GM19438 (cell line): ENCODE results near the gene FRMD3.
"Not testable (repeated sequence)": the region's sequence is repeated elsewhere in the genome, so short reads cannot be mapped to it uniquely, and the experiment has no call there.

Experiments
- ATAC-seq: cut with Tn5 transposase; IDR thresholded peaks from one replicate; pipeline ENCODE4 v1.9.1; 2021; ENCODE audit warnings: low read depth; ENCODE audit not compliant: unreplicated experiment

The FRMD3 gene

DNA sequence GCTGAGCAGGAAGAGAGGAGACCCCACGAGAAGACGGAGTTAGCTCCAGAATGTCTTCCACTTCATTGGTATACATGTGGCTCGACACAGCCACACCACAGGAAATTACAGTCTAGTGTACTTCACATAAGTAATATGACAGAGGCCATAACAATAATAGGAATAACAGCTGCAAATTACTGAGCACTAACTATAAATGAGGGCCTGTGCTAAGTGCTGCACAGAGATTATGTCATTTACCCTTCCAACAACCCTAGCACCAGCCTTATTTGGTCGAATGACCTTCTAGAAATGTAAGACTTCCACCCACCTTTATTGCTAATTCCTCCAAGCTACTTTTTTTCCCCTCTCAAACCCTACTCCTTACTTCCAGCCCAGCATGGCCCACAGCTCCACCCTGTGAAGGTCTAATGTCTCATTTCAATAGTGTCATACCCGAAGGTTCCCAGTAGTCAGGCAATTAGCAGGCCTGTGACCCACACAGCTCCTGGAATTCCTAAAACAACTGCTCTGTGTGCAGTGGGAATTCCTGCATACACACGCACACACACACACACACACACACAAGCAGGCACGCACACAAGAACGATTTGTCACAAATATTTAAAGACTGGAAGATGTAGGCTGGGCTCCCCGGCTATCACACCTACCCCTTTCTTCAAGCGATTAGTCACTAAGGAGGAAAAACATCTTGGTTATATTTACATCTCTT lies 134.5 kb downstream of the FRMD3 start:
- no peak for ATAC-seq

DNA sequence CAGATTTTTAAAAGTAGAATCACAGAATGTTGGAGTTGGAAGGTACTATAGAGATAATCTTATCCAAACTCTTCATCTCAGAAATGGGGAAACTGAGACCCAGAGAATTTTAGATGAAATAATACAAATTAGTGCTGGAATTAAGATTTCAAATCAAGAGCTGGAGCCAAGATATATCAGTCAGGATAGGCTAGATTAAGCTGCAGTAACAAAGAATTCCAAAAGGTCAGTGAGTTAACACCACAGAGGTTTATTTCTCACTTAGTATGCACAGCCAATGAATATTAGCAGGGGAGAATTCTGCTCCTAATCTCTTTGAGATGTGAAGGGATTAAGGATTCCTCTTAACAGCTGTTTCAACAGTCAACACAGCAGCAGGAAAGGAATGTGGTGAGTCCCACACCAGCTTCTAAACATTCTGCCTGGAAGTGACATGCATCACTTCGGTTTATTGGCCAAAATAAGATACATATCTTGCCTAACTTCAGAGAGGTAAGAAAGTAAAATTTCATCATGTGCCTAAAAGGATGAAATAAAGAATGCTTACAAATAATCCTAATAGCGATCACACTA lies 136.8 kb downstream of the FRMD3 start:
- no peak for ATAC-seq

DNA sequence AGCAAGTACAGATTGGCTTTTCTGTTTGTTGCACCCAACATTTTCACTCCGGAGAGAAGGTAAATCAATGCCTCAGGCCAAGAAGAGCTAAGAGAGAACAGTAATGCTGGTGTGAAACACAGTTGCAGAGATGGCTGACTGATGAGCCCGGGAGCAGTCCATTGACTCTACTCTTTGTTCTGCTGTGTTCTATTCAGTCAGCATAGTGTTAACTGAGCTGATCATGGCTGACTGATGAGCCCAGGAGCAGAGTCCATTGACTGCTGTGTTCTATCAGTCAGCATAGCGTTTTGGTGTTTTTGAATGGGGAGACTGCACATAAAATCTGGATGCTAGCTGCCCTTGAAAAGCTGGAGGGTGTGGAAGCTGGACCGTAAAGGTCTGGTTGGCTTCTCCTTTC lies 141.4 kb downstream of the FRMD3 start:
- ATAC-seq = no peak

DNA sequence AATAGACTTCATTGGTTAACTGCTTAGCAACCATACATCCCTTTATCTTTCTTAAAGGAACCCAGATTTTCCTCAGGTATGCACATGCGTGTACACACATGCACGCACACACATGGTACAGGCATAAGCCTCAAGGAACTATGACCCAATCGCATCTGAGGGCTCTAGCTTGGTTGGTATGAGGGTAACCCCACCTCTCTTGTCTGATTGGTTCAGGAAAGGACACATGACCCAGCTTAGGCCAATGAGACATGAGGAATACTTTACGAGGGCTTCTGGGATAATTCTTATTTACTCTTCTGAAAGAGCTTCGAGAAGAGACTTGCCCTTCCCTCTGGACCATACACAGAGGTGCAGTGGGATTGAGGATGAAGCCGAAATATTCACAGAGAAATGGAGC lies 141.9 kb downstream of the FRMD3 start:
- no peak for ATAC-seq

DNA sequence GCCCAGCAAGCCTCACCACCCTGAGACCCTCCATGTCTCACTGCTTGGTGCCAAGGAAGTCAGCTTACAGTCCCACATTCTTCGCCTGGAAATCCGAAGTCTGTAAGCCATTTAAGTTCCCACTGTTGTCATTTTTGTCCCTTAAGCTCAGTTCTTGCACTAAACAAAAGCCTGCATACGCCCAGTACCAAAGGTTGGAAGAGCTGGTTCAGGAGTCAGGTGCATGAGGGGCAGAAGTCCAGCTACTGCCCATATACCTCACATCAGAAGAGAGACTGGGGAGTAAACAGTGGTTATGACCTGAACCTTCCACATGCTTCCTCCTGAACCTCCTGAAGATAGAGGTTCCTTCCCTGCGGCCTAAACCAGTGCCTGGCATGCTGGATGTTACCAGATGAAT lies 146.0 kb downstream of the FRMD3 start:
- no peak for ATAC-seq

DNA sequence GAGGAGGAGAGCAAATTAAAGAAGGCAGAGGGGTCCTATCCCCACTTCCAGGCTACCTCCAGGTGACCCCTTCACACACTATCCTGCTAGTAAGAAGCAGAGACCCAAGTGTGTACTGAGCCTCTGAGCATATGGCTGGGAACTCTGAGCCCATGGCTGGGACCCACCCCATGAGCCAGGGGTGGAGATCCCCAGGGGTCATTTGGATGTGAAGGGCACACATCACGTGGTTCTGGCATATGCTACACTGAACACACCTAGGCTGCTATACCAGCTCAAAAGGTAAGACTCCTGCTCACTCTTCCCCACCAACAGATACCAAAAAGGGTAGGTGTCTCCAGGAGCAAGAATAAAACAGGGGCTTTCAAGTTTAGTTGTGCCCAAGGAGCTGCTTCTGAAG lies 149.9 kb downstream of the FRMD3 start:
- no peak for ATAC-seq

DNA sequence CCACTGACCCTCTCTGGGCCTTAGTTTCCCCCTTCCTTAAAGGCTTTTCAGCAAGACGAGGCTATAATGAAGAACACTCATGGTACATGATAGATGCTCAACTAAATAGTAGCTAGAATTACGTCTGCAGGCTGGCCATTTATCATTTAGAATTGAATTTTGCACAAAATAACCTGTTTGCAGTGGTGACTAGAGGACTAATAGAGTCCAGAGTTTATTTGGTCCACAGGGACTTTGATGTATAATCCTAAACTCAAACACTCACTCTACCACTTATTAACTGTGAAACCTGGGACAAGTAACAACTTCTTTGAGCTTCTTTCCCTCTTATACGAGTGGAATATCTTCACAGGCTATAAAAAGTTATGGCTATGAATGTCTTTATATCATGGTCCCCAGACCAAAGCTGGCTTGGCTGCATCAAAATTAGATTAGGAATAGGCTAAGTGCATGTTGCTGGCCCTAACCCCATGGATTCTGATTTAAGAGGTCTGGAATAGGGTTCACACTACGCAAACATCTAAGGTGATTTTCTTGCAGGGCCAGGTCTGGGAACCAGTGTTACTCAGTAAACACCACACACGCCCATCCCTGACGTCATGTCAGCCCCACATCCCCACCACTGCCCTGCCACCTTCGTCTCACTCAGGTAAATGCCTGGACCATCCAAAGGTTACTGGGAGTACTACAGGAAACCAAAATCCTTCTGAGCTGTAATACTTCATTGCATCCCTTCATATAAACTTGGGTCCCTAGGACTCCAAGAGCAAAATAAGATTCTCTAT lies 150.6 kb downstream of the FRMD3 start:
- no peak for ATAC-seq

DNA sequence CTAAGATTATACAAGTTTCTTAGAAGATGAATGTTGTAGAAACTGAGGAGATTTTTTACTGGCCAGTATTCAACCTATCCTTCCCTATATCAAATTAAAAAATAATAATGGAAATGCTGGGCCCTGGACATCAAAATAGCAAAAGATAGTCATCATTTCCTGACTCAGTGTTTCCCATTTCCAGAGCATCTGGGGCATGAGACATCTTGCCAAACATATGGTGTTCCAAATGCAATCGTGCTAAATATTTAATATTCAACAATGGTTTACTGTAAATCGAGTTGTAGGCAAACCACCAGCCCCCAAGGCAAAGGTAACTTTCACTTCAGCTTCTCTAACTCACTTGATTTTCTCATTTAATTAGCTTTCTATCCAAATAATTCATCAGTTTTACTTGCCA lies 152.9 kb downstream of the FRMD3 start:
- ATAC-seq = no peak

DNA sequence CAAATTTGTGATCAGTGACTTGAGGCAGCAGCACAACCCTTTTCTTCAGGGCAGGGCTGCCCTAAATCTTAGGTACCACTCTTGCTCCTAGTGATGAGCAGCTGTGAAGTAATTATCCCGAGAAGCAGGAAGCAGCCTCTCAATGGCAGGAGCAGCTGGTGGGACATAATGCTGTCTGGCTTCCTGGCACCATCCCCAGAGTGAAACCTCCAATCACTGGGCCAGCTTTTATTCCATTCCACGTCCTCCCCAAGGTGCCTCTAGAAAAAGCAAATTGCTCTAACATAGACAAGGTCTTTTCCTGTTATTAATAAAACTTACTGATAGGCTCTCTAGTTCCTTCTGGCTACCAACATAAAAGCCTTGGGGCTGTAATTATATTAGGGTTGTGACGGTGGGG lies 154.0 kb downstream of the FRMD3 start:
- ATAC-seq = no peak

DNA sequence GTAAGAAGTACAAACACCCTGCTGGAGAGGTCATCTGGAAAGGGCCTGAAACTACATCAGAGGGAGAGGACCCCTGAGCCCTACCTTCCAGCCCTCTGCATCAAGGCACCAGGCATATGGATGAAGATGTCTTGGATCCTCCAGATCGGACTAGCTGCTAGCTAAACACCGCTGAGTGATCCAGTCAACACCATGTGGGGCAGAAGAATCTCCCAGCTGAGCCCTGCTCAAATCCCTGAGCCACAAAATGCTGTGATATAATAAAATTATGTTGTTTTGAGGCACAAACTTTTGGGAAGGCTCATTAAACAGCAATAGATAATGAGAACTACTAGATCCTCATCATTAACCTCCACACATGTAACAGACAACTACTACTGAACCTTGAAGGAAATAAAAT lies 155.2 kb downstream of the FRMD3 start:
- ATAC-seq = no peak

DNA sequence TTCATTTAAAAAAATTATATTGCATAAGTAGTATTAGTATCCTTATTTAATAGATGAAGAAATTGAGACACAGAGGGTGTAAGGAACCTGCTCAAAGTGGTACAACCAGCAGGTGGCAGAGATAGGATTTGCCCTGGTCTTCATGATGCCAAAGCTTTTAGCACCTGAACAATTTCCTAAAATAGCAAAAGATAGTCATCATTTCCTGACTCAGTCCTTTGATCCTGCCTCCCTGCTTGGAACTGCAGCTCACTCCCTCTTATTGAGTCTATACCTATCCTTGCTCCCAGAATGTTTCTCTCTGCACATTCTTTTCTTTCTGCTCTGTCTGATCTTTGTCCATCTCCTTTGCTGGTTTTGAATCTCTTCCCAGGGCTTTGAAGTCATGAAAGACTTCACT lies 155.8 kb downstream of the FRMD3 start:
- no peak for ATAC-seq

DNA sequence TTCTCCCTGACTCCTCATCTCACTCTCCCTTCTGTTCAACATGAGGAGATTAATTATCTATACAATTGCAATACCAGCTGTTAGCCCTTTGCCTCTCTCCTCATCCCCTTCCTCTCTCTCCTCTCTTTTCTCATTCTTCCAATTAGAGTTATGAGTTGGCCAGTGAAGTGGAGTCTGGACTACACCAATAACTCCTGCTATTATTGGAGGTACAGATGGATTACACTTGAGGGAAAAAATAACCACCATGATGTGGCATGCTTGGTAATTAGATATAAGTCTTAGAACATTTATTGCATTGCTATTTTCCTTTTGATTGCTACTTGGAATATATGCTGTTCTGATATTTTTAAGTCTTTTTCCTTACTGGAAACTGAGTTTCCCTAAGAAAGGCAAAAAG lies 159.2 kb downstream of the FRMD3 start:
- no peak for ATAC-seq

DNA sequence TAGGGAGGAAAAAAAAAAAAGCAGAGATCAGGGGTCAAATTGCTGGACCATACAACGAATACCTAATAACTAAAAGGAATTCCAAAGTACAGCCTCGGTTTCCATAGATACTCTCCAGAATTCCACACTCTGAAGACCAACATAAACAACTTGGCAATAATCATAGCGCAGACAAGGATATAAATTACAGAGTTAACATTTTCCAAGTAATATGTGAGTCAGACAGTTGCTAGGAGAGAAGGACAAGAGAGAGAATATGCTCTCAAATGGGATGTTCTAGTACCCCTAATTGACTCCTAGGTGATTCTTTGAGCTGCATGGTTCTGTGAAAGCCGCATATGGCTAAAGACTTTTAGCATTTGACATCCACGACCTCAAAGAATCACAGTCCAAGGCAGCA lies 165.2 kb downstream of the FRMD3 start:
- no peak for ATAC-seq

DNA sequence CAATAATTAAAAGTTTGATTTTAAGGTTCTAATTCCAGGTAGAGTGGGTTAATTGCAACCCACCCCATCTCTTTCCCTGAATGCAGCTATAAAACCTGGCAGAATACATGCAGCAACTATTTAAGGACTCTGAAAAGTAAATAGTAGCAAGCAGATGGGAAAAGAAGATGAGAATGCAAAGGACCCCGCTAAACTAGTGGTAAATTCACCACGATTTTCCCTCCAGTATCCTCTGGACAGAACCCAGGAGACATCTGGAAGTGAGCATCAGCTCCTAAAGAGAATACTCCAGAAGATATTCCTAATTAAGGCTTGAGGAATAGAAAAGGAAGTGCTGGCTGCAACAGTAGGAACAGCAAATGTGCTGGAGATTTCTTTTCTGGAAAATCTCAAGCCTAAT lies 170.9 kb downstream of the FRMD3 start:
- no peak for ATAC-seq

DNA sequence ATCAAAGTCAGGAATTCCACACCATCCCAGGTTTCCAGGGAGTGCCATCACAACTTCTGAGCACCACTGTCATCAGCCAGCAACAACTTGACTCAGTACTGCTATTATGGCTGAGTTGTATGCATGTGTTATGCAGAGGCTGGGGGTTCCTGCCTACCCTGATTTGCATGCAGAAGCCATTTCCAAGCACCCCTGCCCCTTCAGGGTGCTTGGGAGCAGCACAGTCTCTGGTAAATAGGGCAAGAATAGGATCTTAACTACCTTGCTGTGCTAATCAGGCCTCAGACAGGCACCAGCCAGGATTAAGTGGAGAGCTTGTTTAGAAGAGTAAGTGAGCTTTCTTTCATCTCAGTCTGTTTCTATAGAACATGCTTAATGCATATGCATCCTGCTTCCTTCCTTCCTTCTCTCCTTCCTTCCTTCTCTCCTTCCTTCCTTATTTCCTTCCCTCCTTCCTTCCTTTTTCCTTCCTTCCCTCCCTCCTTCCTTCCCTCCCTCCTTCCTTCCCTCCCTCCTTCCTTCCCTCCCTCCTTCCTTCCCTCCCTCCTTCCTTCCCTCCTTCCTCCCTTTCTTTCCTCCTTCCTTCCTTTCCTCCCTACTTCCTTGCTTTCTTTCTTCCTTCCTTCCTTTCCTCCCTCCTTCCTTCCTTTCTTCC lies 175.7 kb downstream of the FRMD3 start:
- ATAC-seq = no peak

DNA sequence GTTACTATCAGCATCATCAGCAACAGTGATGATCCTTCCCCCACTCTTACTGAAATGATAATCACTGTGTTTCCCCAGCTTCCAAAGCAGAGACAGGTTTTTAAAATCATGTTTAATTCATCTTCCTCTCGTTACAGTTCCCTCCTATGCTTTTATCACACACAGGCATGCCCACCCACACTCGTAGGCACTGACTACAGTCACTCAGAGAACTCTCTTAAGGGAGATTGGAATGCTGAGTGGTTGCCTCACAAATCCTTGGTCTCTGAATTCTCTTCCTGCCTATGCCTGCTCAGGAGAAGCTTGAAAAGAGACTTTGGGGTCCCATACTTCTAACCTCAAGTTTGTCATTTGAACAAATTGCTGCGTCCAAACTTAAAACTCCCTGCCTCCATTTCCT lies 179.2 kb downstream of the FRMD3 start:
- no peak for ATAC-seq

DNA sequence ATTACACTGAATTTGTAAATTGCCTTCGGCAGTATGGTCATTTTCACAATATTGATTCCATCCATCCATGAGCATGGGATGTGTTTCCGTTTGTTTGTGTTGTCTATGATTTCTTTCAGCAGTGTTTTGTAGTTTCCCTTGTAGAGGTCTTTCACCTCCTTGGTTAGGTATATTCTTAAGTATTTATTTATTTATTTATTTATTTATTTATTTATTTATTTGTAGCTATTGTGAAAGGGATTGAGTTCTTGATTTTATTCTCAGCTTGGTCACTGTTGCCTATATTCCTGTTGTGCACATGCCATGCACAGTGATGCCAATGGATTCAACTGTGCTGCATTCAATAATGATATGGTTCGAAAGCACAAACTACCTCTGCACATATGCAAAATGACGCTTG lies 179.7 kb downstream of the FRMD3 start:
- ATAC-seq = not testable (repeated sequence)

DNA sequence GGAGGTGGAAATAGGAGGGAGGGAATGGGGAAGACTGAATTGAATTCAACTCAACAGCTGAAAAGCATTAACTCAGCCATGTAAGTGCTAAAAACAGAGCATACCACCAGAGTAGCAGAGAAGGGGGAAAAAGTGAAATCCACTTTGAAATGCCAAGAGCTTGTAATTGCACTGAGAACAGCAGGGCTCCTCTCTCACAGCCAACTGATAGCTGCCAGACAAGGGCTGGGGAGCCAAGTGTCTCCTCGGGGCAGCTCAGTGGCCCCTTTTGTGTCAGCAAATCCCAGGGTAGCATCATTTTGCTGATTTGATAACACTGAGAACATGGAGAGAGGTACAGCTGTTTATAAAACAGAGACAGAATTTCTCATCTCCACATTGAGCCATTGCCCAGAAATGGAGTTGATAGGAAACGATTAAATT lies 182.5 kb downstream of the FRMD3 start:
- ATAC-seq = no peak

DNA sequence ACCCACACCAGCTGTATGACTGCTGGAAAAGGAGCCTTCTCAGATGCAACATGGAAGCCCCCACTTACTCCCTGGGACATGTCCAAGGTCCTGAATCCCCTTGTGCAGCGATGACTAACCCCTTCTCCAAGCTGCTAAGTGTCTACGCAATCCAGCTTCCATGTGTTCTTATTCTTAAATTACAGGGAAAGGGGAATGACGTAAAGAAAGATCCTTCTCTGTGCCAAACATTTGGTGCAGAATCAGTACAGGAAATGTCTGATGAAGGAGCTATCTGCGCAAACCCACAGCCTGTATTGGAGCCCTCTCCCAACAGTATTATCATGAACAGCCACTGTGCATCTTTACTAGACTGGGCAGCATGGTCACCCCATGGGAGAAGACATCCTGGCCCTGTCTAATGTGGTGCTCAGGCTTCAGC lies 183.2 kb downstream of the FRMD3 start:
- ATAC-seq = no peak

DNA sequence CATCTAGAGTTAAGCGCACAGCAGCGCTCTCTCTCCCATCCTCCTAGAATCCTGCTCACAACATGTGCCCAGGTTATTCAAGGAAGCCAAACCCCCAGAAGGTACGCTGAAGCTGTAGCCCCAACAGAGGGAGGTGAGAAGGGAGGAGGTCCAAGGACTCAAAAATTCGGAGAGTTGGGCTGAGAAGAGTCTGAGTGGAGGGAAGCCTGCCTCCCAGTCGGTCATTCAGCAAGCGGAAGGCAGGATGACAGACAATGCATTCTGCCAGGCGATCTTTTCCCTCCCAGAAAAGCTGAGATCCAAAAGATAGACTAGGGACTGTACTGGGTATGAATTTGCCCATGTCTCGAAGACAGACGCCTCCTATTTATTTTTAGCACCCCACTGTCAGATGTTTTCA lies 189.2 kb downstream of the FRMD3 start:
- no peak for ATAC-seq

DNA sequence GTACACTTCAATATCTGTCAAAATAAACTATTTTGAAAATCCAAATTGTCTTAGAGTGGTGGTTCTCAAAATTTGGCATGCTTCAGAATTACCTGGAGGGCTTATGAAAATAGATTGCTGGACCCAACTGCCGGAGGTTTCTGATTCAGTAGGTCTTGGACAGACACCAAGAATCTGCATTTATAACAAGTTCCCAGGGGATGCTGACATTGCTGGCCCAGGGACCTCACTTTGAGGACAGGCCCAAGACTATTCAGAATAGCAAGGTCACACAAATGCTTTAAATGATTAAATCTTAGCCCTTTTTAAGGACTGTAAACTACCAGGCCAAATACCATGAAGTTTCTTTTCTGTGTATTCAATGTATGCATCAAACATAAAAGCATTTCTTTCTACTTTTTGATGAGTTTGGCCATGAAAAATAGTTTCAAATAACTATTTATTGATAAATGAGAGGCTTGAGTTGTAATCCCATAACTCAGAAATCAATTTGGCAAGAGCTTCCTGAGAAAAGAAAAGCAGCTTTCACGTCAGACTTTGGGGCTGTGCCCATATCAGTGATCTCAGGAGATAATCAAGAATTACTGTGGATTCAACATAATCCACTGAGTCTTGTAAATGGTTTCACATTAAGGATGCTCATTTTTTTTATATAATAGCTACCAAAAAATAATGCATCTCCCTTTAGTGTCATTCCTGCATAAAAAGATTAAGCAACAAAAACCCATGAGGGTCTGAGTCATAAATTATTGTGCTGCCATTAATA lies 191.4 kb downstream of the FRMD3 start:
- ATAC-seq = no peak
